Measurements from ENCODE around the gene KRTAP9-9.

GRCh38 chr17:41264599-41264998 lies 9.4 kb downstream of the KRTAP9-9 start:
- TF ChIP-seq CTCF (IDR thresholded peaks at IDR 0.05) (no peak), POLR2A (IDR thresholded peaks at IDR 0.05) (no peak)
